Psoas muscle (tissue), 8 donors: ENCODE measurements around the gene LRP1B. TPM values are rescaled to one million over a fixed set of nuclear protein-coding genes. Genes with fewer than 3 reads are reported as not detected.

Experiments
- ATAC-seq, 4 donors: fragments of 200-7000 bp; cut with Tn5 transposase; one replicate each; pipeline ENCODE4 v1.9.1; 2020; ENCODE audit warnings: moderate library complexity in 3 of 4, mild to moderate bottlenecking in 2 of 4
- DNase-seq, 2 donors: peaks; one replicate each; pipeline ENCODE4 v3.0.0-alpha.2; 2020
- H3K27ac ChIP-seq: fragments of 200-600 bp; one replicate; pipeline ENCODE4 v1.8.0; 2022
- H3K27me3 ChIP-seq, 3 donors: fragments of 200-600 bp in 1 of 3; one replicate each; pipeline versions ENCODE4 v1.6.1 to v1.8.0; 2013 to 2022; ENCODE audit warnings: low read length in 2 of 3, mild to moderate bottlenecking in 2 of 3, moderate library complexity in 1 of 3; ENCODE audit not compliant: insufficient read depth in 3 of 3
- H3K36me3 ChIP-seq, 2 donors: fragments of 200-600 bp in 1 of 2; one replicate each; pipeline versions ENCODE4 v1.6.1 to v1.8.0; 2013 to 2022; ENCODE audit warnings: low read depth in 1 of 2, mild to moderate bottlenecking in 1 of 2, moderate library complexity in 1 of 2; ENCODE audit not compliant: insufficient read depth in 1 of 2
- H3K4me1 ChIP-seq: fragments of 200-600 bp; one replicate; pipeline ENCODE4 v1.8.0; 2022
- H3K4me3 ChIP-seq: fragments of 200-600 bp; one replicate; pipeline ENCODE4 v1.8.0; 2022; ENCODE audit warnings: mild to moderate bottlenecking
- H3K9me3 ChIP-seq: fragments of 200-600 bp; one replicate; pipeline ENCODE4 v1.8.0; 2022
- WGBS, 3 donors: extraction: QIAGEN DNeasy Blood & Tissue Kit; methylation state at CpG; one replicate each; pipeline versions ENCODE4 v1.1.6 to v1.1.7; 2013; 5-methylcytosine and 5-hydroxymethylcytosine counted together
- intact Hi-C, 2 donors: fragments of 100-400 bp; cut with DNase I; formaldehyde crosslinking; loops; one replicate each; pipeline versions ENCODE4 v1.11.0 to v1.14.2; 2022
- polyA plus RNA-seq, 3 donors: library from polyadenylated mRNA; stranded (reverse); fragments of 200-250 nt; gene quantifications; one replicate each; pipeline ENCODE4 v1.2.3, GENCODE V29; 2013
- total RNA-seq, 4 donors: library from RNA; stranded (reverse); fragmentation: NEBNext Ultra II Directional in 2 of 4; extraction: Animal tissue kit (Norgen Biotek cat#: 25700) in 2 of 4; gene quantifications; one replicate each; pipeline versions ENCODE4 v1.2.1 to v1.2.4, GENCODE V29; 2021 to 2023
- TF ChIP-seq, protein P1 (sequence below): fragments of 200-600 bp; IDR thresholded peaks from one replicate; pipeline ENCODE4 v1.8.0; 2022; ENCODE audit warnings: antibody characterized with exemption
- donor health status: healthy with polysubstance abuse.
- donor health status: DM: no; HTN: no; CAD: no; lungs with moderate emphysema.
- donor health status: Bipolar disorder and iron deficiency.
- donor health status: healthy.
- donor health status: DM: yes; HTN: yes; CAD: no.
- donor health status: DM: no; HTN: no; CAD: no.
- donor health status: DM: no; HTN: no; CAD: no.
- donor health status: DM: yes; HTN: yes; CAD: no.

The LRP1B gene
- total and polyA plus RNA-seq, 7 donors: 0.33 to 3.3 (median 0.95) TPM

DNA sequence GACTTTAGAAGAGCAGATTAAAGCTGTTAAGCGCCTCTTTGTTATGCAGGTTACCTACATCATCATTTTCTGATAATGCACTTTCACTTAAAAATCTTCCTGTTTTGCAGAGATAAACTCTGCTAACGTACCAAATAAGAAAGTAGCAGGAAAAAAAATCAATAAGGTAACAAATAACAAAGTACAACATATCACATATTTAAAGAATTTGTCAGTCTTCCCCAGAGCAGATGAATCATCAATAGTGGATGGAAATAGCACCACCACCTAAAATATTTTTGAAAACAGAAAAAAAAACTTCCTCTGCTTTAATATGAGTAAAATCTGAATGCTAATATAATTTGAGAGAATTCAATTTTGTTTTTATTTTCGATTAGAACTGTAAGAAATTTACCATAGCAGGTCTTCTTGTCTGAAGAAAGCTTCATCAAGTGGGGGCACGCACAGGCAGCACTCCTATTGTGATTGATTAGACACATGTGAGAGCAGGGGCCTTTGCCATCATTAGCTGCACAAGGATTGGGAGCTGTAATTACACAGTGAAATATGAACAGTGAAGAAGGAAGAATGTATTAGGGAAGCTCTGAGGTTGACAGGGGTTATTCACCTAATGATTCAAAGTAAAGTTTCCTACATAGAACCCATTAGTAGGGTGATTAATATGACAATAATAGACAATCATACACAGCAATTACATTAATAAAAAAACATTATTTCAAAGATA is 1279.4 kb downstream of the LRP1B start:
- no peaks in the 10 kb centered on the region for H3K9me3 ChIP-seq
- no peaks in the 10 kb centered on the region for H3K27me3 ChIP-seq
- H3K4me3 ChIP-seq: no peak overlapping the region
- H3K27ac ChIP-seq: no peak overlapping the region
- TF ChIP-seq, protein P1, sequence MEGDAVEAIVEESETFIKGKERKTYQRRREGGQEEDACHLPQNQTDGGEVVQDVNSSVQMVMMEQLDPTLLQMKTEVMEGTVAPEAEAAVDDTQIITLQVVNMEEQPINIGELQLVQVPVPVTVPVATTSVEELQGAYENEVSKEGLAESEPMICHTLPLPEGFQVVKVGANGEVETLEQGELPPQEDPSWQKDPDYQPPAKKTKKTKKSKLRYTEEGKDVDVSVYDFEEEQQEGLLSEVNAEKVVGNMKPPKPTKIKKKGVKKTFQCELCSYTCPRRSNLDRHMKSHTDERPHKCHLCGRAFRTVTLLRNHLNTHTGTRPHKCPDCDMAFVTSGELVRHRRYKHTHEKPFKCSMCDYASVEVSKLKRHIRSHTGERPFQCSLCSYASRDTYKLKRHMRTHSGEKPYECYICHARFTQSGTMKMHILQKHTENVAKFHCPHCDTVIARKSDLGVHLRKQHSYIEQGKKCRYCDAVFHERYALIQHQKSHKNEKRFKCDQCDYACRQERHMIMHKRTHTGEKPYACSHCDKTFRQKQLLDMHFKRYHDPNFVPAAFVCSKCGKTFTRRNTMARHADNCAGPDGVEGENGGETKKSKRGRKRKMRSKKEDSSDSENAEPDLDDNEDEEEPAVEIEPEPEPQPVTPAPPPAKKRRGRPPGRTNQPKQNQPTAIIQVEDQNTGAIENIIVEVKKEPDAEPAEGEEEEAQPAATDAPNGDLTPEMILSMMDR: no peak
- no peak for ATAC-seq
- H3K4me1 ChIP-seq: no peaks in the 10 kb centered on the region
- 62 to 71% (median 71%) methylated on average over 4 of the region's 4 CpGs for WGBS, 3 donors
- no peak for DNase-seq
- H3K36me3 ChIP-seq: no peaks in the 10 kb centered on the region
- intact Hi-C loops: no loop called here

DNA sequence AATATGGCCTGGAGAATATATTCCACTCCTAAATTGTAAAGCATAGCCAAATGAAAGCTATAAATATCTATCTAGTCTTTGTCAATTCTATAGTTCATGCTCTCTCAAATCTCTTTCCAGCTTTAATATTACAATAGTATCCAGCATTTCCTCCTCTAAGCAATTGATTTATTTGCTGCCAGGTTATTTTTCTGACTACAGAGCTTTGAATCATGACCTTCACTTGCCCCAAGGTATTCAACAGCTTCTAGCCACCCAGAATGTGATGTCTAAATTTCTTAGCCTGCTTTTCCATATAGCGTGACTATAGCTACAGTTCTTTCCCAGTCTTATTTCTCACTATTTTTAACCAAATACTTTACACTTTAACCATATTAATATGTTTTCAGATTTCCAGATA is 1287.6 kb downstream of the LRP1B start:
- 89 to 94% (median 94%) methylated on average over 1 of the region's 1 CpG for WGBS, 3 donors
- Histone ChIP-seq H3K27ac (no peak overlapping the region), H3K4me3 (no peak overlapping the region), H3K4me1 (no peaks in the 10 kb centered on the region), H3K9me3 (no peaks in the 10 kb centered on the region), H3K27me3 (no peaks in the 10 kb centered on the region), H3K36me3 (no peaks in the 10 kb centered on the region)
- intact Hi-C loops: no loop called here
- TF ChIP-seq, protein P1: no peak
- no peak for ATAC-seq
- DNase-seq: no peak

DNA sequence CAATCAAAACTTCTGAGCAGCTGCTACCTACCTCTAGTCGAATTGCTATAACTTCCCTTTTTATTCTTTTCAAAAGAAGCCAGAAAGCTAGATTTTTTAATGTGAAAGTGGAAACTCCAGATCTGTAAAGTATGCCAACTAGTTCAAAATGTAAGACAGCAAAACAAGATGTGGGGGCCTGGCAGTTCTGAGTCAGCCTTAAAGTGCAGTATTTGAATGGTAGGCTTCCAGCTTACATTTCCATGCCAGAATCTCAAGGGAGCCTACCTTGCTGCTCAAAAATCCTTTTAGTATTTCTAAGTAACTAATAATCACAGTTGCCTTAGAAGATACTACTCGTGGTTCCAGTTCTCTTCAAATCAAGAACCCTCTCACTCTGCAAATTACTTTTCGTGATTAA is 1288.7 kb downstream of the LRP1B start:
- no peak for ATAC-seq
- H3K27ac ChIP-seq: no peak overlapping the region
- no peak for DNase-seq
- H3K36me3 ChIP-seq: no peaks in the 10 kb centered on the region
- H3K4me1 ChIP-seq: no peaks in the 10 kb centered on the region
- H3K27me3 ChIP-seq: no peaks in the 10 kb centered on the region
- H3K4me3 ChIP-seq: no peak overlapping the region
- 70 to 86% (median 79%) methylated on average over 3 of the region's 3 CpGs for WGBS, 3 donors
- TF ChIP-seq, protein P1: no peak
- H3K9me3 ChIP-seq: no peaks in the 10 kb centered on the region
- intact Hi-C loops: no loop called here

DNA sequence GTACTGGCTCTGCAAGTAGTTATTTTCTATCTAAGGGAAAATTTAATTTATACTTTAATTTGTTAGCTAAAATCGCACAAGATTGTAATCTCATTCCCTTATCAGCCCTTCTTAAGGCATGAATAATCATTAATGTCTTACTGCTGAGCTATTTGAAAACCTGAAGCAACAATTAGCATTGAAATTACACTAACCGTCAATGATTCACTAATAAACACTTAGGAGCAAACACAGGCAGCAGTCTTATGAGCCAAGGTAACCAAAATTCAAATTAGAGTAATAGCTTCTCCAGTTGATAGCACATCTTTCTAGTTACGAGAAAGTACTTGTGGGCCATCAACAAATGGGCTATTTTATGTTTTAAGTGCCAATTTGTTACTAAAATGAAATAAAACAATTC is 1289.7 kb downstream of the LRP1B start:
- 59 to 62% (median 60%) methylated on average over 3 of the region's 3 CpGs for WGBS, 3 donors
- H3K9me3 ChIP-seq: no peaks in the 10 kb centered on the region
- no peaks in the 10 kb centered on the region for H3K4me1 ChIP-seq
- intact Hi-C loops: no loop called here
- no peaks in the 10 kb centered on the region for H3K36me3 ChIP-seq
- DNase-seq (no peak), ATAC-seq (no peak)
- H3K27me3 ChIP-seq: no peaks in the 10 kb centered on the region
- H3K27ac ChIP-seq: no peak overlapping the region
- no peak overlapping the region for H3K4me3 ChIP-seq
- TF ChIP-seq, protein P1: no peak

DNA sequence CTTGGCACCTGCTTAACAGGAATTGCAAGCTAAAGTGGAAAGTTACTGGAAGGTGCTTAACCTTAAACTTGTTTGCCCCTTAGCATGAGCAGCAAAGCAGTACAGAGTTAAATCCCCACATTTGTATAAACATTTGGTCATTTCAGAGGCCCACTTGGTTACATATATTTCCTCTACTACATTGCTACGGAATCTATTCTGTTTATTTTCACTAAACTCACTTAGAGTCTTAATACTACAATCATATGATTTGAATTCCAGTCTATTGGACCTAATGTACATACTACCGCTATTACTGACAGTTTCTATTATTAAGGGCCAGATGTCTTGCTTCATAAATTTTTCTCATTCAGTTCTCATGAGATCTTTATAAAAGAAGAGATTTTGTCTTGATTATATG is 1294.0 kb downstream of the LRP1B start:
- Histone ChIP-seq H3K4me3 (no peak overlapping the region), H3K9me3 (no peaks in the 10 kb centered on the region), H3K27me3 (no peaks in the 10 kb centered on the region), H3K4me1 (no peaks in the 10 kb centered on the region), H3K27ac (no peak overlapping the region), H3K36me3 (no peaks in the 10 kb centered on the region)
- no peak for DNase-seq
- WGBS, 3 donors: 79 to 88% (median 86%) methylated on average over 2 of the region's 2 CpGs
- TF ChIP-seq, protein P1: no peak
- intact Hi-C loops: no loop called here
- no peak for ATAC-seq
